Activated CD8-positive, alpha-beta memory T cell treated with anti-CD3 and anti-CD28 coated beads, Interleukin-2, amount 50 U/mL, for 4 hours (primary cell): ENCODE results near the gene UFL1.

ENCODE experiments used
- DNase-seq: peaks from one replicate; pipeline ENCODE4 v3.0.0-alpha.2; 2020

The UFL1 gene

DNA sequence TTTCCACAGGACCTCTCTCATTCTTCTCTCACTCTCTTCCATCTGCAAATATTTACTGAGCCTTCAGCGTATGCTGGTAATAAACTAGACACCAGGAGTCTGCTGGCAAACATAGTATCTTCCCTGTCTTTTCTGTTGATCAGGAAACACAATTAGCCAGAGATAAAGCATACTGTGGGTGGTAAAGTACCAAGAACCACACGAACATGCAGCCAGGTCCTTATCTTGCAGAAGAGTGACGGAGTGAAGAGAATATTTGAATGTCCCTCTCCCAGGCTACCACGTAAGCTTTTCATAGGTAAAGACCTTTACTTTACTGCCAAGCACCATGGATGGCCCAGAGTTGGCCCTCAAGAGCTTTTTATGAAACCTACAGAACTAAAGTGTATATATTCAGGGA, 54.6 kb downstream of the UFL1 start:
- no peak for DNase-seq

DNA sequence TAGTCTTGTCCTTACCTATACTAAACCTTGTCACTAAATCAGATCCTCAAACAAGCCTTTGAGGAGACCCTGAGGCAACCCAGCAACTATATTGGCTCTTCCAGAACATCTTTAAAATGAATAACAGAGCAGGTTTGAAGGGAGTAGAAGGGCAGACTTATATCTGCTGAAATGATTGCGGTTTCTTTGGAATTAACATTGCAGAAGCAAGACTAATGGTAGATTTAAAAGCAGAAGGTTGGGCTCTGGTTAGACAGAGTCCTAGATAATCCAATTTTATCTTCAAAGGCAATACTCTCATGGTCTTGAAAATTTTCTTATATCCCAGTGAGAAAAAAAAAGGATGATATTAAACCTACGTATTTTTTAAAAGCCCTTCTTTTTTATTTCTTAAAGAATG, 60.4 kb downstream of the UFL1 start:
- no peak for DNase-seq

DNA sequence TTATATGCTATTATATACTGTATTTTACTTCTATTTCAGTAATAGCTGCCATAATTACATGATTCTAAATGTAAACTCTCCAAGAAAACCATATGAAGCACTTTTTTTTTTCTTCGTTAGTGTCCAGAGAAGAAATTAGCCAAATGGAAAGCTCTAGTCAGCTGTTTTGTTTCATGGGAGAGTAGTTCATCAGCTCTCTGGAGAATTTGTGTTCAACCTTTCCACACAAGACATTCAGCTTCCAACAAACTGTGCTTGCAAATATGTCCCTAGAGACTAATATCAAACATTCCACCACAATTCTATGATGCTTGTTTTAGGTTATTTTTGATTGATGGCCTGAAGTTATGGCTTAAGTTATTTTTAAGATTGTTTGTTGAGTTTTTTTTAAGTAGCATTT, 60.8 kb downstream of the UFL1 start:
- DNase-seq = no peak

DNA sequence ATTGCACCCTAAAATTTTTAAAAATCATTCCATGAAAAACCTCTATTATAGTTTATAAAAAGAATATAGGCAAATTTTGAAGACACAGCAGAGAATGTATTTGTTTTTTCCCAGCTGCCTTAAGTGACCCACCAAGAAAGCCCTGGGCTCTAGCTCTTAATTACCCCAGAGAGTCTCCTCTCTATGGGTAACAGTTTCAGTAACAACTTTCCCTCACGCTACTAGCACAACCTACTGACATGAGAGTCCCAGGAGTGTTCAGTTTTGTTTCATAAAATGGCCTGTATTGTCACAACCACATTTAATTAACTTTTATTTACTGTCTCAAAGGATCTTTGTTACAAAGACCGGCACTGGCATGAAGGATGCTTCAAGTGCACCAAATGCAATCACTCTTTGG, 82.8 kb downstream of the UFL1 start:
- DNase-seq = no peak
